Measurements from ENCODE around the gene GPR27. TPM values are rescaled to one million over a fixed set of nuclear protein-coding genes. Genes with fewer than 3 reads are reported as not detected.

The GPR27 gene, protein sequence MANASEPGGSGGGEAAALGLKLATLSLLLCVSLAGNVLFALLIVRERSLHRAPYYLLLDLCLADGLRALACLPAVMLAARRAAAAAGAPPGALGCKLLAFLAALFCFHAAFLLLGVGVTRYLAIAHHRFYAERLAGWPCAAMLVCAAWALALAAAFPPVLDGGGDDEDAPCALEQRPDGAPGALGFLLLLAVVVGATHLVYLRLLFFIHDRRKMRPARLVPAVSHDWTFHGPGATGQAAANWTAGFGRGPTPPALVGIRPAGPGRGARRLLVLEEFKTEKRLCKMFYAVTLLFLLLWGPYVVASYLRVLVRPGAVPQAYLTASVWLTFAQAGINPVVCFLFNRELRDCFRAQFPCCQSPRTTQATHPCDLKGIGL
- total RNA-seq: 1 to 10 TPM in 1 of 2 donors, under 1 TPM in 1; 0.61 to 2.2 TPM

DNA sequence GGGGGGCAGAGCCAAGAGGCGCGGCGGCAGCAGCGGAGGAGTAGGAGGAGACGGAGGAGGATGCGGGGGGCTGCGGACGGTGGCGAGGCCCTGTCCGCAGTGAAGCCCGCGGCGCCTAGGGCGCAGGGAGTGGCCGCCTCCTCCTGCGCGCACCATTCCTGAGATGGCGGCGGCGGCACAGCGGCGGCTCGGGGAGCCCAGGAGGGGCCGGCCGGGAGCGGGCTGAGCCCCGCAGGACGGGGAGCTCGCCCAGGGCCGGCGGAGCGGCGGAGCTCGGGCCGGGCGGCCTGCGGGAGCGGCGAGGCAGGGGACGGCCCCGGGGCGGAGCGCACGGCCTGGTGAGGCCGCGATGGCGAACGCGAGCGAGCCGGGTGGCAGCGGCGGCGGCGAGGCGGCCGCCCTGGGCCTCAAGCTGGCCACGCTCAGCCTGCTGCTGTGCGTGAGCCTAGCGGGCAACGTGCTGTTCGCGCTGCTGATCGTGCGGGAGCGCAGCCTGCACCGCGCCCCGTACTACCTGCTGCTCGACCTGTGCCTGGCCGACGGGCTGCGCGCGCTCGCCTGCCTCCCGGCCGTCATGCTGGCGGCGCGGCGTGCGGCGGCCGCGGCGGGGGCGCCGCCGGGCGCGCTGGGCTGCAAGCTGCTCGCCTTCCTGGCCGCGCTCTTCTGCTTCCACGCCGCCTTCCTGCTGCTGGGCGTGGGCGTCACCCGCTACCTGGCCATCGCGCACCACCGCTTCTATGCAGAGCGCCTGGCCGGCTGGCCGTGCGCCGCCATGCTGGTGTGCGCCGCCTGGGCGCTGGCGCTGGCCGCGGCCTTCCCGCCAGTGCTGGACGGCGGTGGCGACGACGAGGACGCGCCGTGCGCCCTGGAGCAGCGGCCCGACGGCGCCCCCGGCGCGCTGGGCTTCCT, at the start of gene GPR27:
GPR27 (plus strand) TSS at position 155 of the 909 bp plus-strand sequence; CDS start at position 350, 195 bp downstream.
- DNase-seq: no peak
- H3K27me3 ChIP-seq: peaks cover 11% of the 10 kb centered on the region
- intact Hi-C loops (cut with DNase I): no loop called here
- peak within 1 kb of the TSS; percentile 30 for H3K4me3 ChIP-seq
- TF ChIP-seq, protein P1, sequence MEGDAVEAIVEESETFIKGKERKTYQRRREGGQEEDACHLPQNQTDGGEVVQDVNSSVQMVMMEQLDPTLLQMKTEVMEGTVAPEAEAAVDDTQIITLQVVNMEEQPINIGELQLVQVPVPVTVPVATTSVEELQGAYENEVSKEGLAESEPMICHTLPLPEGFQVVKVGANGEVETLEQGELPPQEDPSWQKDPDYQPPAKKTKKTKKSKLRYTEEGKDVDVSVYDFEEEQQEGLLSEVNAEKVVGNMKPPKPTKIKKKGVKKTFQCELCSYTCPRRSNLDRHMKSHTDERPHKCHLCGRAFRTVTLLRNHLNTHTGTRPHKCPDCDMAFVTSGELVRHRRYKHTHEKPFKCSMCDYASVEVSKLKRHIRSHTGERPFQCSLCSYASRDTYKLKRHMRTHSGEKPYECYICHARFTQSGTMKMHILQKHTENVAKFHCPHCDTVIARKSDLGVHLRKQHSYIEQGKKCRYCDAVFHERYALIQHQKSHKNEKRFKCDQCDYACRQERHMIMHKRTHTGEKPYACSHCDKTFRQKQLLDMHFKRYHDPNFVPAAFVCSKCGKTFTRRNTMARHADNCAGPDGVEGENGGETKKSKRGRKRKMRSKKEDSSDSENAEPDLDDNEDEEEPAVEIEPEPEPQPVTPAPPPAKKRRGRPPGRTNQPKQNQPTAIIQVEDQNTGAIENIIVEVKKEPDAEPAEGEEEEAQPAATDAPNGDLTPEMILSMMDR (IDR thresholded peaks at IDR 0.05): no peak
- no peak within 1 kb of the TSS for H3K27ac ChIP-seq
- no peaks in the 10 kb centered on the region for H3K9me3 ChIP-seq
- no peaks in the 10 kb centered on the region for H3K4me1 ChIP-seq
- H3K9ac ChIP-seq (ENCODE audit: low read depth in 2 of 2, low read length in 2 of 2): peak within 1 kb of the TSS in 1 of 2 donors; percentile 12
- H3K36me3 ChIP-seq: no peaks in the 10 kb centered on the region

DNA sequence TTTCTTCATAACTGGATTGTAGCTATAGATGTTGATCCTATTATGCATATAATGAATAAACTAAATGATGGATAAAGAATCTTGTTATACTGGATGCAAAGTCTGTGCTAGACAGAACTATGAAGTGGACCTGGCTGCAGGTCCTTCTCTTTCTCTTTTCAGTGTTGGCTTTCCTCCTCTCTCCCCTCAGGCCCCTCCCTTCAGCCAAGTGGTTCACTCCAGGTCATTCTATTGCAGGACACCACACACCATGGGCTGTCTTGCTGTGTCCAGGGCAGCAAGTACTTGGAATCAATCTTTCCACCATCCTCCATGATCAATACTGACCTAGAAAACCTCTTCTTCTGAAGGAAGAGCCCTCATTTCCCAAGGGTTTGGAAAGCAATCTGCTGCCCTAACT, 48.7 kb upstream of the GPR27 start:
- Histone ChIP-seq H3K27ac (no peak overlapping the region), H3K9me3 (no peaks in the 10 kb centered on the region), H3K9ac (ENCODE audit: low read depth in 2 of 2, low read length in 2 of 2) (no peak overlapping the region), H3K4me3 (no peak overlapping the region), H3K36me3 (no peaks in the 10 kb centered on the region), H3K4me1 (no peaks in the 10 kb centered on the region), H3K27me3 (no peaks in the 10 kb centered on the region)
- DNase-seq: no peak
- intact Hi-C loops (cut with DNase I): no loop called here
- TF ChIP-seq, protein P1 (IDR thresholded peaks at IDR 0.05): no peak

DNA sequence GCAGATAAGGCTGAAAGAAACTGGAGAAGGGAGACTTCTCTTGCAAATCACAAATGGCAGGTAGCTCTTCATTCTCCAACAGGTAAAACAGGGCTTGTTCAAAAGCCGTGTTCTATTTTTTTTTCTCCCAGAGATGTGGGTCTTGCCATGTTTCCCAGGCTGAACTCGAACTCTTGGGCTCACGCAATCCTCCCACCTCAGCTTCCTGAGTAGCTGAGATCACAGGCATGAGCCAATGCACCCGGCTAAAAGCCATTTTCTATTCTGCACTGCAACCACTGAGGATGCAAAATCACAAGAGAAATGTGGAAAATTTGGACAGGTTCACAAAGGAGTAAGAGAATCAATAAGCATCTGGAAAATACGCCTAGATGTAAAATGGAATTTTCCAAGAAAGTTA, 48.0 kb upstream of the GPR27 start:
- no peak for DNase-seq
- TF ChIP-seq, protein P1 (IDR thresholded peaks at IDR 0.05): no peak
- no peaks in the 10 kb centered on the region for H3K36me3 ChIP-seq
- H3K9ac ChIP-seq (ENCODE audit: low read depth in 2 of 2, low read length in 2 of 2): no peak overlapping the region
- H3K4me1 ChIP-seq: no peaks in the 10 kb centered on the region
- H3K27me3 ChIP-seq: no peaks in the 10 kb centered on the region
- H3K4me3 ChIP-seq: no peak overlapping the region
- H3K27ac ChIP-seq: no peak overlapping the region
- H3K9me3 ChIP-seq: no peaks in the 10 kb centered on the region
- intact Hi-C loops (cut with DNase I): no loop called here

DNA sequence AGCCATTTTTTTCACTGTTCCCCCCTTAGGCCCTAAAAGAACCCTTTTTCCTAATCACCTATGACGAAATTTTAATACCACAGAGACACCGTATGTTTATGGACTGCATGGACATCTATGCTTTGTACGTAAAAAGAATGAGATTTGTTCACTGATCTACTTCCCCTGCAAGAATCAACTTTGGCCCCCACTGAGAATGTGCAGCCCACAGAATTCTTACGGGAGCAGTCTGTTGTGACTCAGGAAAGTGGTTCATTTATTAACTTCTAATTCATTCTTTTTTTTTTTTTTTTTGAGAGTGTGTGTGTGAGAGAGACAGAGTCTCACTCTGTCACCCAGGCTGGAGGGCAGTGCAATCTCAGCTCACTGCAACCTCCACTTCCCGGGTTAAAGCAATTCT, 46.1 kb upstream of the GPR27 start:
- Histone ChIP-seq H3K9me3 (no peaks in the 10 kb centered on the region), H3K4me1 (no peaks in the 10 kb centered on the region), H3K9ac (ENCODE audit: low read depth in 2 of 2, low read length in 2 of 2) (no peak overlapping the region), H3K4me3 (no peak overlapping the region), H3K36me3 (no peaks in the 10 kb centered on the region), H3K27ac (no peak overlapping the region), H3K27me3 (no peaks in the 10 kb centered on the region)
- TF ChIP-seq, protein P1 (IDR thresholded peaks at IDR 0.05): no peak
- DNase-seq: no peak
- intact Hi-C loops (cut with DNase I): no loop called here

DNA sequence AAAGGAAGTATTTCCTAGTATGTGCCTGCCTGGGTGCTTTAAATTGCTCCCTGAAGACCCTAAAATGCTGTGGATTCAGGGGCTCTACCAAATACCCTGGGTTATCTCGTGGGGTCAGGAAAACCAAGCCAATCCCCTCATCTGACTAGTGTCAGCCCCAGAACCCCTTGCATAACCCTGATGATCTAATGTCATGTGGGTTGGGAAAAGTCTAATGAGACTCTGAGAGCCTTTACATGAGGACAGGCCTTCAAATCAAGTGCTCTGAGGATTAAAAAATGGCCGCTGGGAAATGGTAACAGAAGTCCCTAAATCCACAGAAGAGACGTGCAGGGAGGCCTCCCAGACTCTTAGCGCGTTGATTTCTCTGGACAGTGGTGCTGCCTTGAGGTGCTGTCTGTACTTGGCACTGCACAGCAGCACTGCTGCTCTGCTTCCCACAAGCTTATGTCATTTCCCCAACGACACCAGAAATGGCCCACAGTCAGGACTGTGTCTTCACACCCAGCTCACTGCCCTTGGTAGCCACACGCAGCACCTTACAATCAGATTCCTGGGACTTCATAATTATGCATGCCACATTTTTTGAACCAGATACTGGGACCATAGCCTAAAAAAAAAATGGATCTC, 45.1 kb upstream of the GPR27 start:
- H3K27ac ChIP-seq: no peak overlapping the region
- H3K36me3 ChIP-seq: no peaks in the 10 kb centered on the region
- H3K27me3 ChIP-seq: no peaks in the 10 kb centered on the region
- H3K4me3 ChIP-seq: no peak overlapping the region
- no peaks in the 10 kb centered on the region for H3K9me3 ChIP-seq
- no peaks in the 10 kb centered on the region for H3K4me1 ChIP-seq
- no peak overlapping the region for H3K9ac ChIP-seq (ENCODE audit: low read depth in 2 of 2, low read length in 2 of 2)
- TF ChIP-seq, protein P1 (IDR thresholded peaks at IDR 0.05): no peak
- DNase-seq: no peak
- intact Hi-C loops (cut with DNase I): no loop called here

All from colonic mucosa (tissue), 4 donors.